Left lung (tissue), 10 donors: ENCODE data around the gene PRKCE. TPM values are rescaled to one million over a fixed set of nuclear protein-coding genes. Genes with fewer than 3 reads are reported as not detected.
A peak's percentile ranks its signal among the peaks of the same experiment; 100 is the strongest.

ENCODE experiments used
- ATAC-seq: fragments of 200-7000 bp; cut with Tn5 transposase; one replicate; pipeline ENCODE4 v1.9.1; 2020; ENCODE audit warnings: moderate library complexity
- DNase-seq, 4 donors: peaks; one replicate each; pipeline ENCODE4 v3.0.0-alpha.2; 2013 to 2020
- H3K27ac ChIP-seq, 2 donors: fragments of 200-600 bp; sonication (generic) in 1 of 2; one replicate each; pipeline versions ENCODE4 v1.5.0 to v1.8.0; 2020 to 2021
- H3K27me3 ChIP-seq, 2 donors: fragments of 200-600 bp; sonication (generic) in 1 of 2; one replicate each; pipeline versions ENCODE4 v1.5.0 to v1.8.0; 2020 to 2021
- H3K36me3 ChIP-seq, 2 donors: fragments of 200-600 bp; sonication (generic) in 1 of 2; one replicate each; pipeline versions ENCODE4 v1.5.0 to v1.8.0; 2020 to 2021
- H3K4me1 ChIP-seq, 2 donors: fragments of 200-600 bp; one replicate each; pipeline ENCODE4 v1.8.0; 2021
- H3K4me3 ChIP-seq, 2 donors: fragments of 200-600 bp; sonication (generic) in 1 of 2; one replicate each; pipeline versions ENCODE4 v1.5.0 to v1.8.0; 2020 to 2021; ENCODE audit warnings: mild to moderate bottlenecking in 1 of 2
- H3K9me3 ChIP-seq, 2 donors: fragments of 200-600 bp; sonication (generic) in 1 of 2; one replicate each; pipeline versions ENCODE4 v1.5.0 to v1.8.0; 2020 to 2021
- intact Hi-C, 2 donors: fragments of 100-400 bp; cut with DNase I; formaldehyde crosslinking; loops; one replicate each; pipeline versions ENCODE4 v1.11.2 to v1.14.2; 2022
- polyA plus RNA-seq, 6 donors: library from polyadenylated mRNA; unstranded; fragments of 120-200 nt; gene quantifications; one replicate each; pipeline ENCODE4 v1.2.1, GENCODE V29; 2013; ENCODE audit not compliant: insufficient read length in 6 of 6
- total RNA-seq, 2 donors: library from RNA; stranded (reverse); fragmentation: NEBNext Ultra II Directional; extraction: Animal tissue kit (Norgen Biotek cat#: 25700); gene quantifications; one replicate each; pipeline ENCODE4 v1.2.1, GENCODE V29; 2021
- TF ChIP-seq, protein P1 (sequence below), 2 donors: fragments of 200-600 bp; sonication (generic) in 1 of 2; IDR thresholded peaks; one replicate each; pipeline versions ENCODE4 v1.5.0 to v1.8.0; 2021; ENCODE audit warnings: antibody characterized with exemption in 2 of 2
- donor health status: DM: no; HTN: yes; CAD: no.
- donor health status: DM: no; HTN: no; CAD: no.

Gene PRKCE
- total and polyA plus RNA-seq, 8 donors: 12.0 to 56.9 (median 14.7) TPM

DNA sequence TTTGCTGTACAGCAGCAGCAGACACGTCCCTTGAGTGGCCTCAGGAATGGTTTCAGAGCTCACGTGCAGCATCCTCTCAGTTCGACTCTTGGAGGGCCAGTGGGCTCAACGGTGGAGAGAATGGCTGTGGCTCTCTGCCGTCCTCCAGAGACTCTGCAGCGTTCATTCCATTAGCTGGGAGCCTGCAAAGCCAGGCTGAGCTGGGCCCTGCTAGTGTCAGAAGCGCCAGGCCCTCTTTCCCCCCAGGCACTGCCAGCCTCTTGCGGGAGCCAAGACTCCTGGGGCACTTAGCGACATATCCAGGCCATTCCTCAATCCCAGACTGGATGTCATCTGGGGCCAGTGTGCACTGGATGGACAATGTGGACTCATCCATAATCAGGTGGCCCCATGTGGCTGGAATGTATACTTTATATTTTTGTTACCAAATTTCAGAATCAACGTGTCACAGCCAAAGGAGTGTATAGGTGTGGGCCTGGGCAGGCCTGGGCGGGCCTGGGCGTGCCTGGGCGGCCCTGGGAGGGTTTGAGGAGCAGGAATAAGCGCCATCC is 520.6 kb downstream of the PRKCE start:
- H3K36me3 ChIP-seq: no peaks in the 10 kb centered on the region
- H3K27me3 ChIP-seq: no peaks in the 10 kb centered on the region
- H3K4me3 ChIP-seq: no peak overlapping the region
- H3K4me1 ChIP-seq: peaks cover 4 to 7% of the 10 kb centered on the region in 2 donors
- intact Hi-C loops: no loop called here
- no peaks in the 10 kb centered on the region for H3K9me3 ChIP-seq
- TF ChIP-seq, protein P1, sequence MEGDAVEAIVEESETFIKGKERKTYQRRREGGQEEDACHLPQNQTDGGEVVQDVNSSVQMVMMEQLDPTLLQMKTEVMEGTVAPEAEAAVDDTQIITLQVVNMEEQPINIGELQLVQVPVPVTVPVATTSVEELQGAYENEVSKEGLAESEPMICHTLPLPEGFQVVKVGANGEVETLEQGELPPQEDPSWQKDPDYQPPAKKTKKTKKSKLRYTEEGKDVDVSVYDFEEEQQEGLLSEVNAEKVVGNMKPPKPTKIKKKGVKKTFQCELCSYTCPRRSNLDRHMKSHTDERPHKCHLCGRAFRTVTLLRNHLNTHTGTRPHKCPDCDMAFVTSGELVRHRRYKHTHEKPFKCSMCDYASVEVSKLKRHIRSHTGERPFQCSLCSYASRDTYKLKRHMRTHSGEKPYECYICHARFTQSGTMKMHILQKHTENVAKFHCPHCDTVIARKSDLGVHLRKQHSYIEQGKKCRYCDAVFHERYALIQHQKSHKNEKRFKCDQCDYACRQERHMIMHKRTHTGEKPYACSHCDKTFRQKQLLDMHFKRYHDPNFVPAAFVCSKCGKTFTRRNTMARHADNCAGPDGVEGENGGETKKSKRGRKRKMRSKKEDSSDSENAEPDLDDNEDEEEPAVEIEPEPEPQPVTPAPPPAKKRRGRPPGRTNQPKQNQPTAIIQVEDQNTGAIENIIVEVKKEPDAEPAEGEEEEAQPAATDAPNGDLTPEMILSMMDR (IDR thresholded peaks at IDR 0.05): no peak
- DNase-seq (no peak), ATAC-seq (no peak)
- H3K27ac ChIP-seq: peak overlapping the region; percentile 29 to 55

- H3K27ac ChIP-seq: no peak overlapping the region
- no peaks in the 10 kb centered on the region for H3K27me3 ChIP-seq
- no peak for ATAC-seq
Observed at GRCh38 chr2:46173030-46173429, 521.6 kb downstream of the PRKCE start.

GRCh38 chr2:46173636-46174250 is 522.3 kb downstream of the PRKCE start:
- no peaks in the 10 kb centered on the region for H3K27me3 ChIP-seq
- DNase-seq (no peak), ATAC-seq (no peak)
- H3K4me1 ChIP-seq: peaks cover 4 to 10% of the 10 kb centered on the region in 2 donors
- no peak overlapping the region for H3K27ac ChIP-seq
- intact Hi-C loops: no loop called here
- no peaks in the 10 kb centered on the region for H3K9me3 ChIP-seq
- TF ChIP-seq, protein P1 (IDR thresholded peaks at IDR 0.05): no peak
- H3K4me3 ChIP-seq: no peak overlapping the region
- H3K36me3 ChIP-seq: no peaks in the 10 kb centered on the region

More at GRCh38 chr2:46173030-46173429, 521.6 kb downstream of the PRKCE start:
- H3K9me3 ChIP-seq: no peaks in the 10 kb centered on the region
- TF ChIP-seq, protein P1 (IDR thresholded peaks at IDR 0.05): no peak
- H3K36me3 ChIP-seq: no peaks in the 10 kb centered on the region
- no peak for DNase-seq
- intact Hi-C loops: no loop called here
- H3K4me1 ChIP-seq: peaks cover 4 to 7% of the 10 kb centered on the region in 2 donors
- no peak overlapping the region for H3K4me3 ChIP-seq

- no peaks in the 10 kb centered on the region for H3K9me3 ChIP-seq
- H3K4me3 ChIP-seq: no peak overlapping the region
- no peak overlapping the region for H3K27ac ChIP-seq
- ATAC-seq (no peak), DNase-seq (no peak)
- peaks cover 4 to 17% of the 10 kb centered on the region in 2 donors for H3K4me1 ChIP-seq
- H3K27me3 ChIP-seq: no peaks in the 10 kb centered on the region
- H3K36me3 ChIP-seq: no peaks in the 10 kb centered on the region
- intact Hi-C loops: no loop called here
- TF ChIP-seq, protein P1 (IDR thresholded peaks at IDR 0.05): no peak
Observed at GRCh38 chr2:46174345-46175170, 523.1 kb downstream of the PRKCE start.

- Histone ChIP-seq H3K36me3 (no peaks in the 10 kb centered on the region), H3K4me3 (no peak overlapping the region), H3K9me3 (no peaks in the 10 kb centered on the region), H3K4me1 (peaks cover 4 to 17% of the 10 kb centered on the region in 2 donors), H3K27ac (no peak overlapping the region), H3K27me3 (no peaks in the 10 kb centered on the region)
- intact Hi-C loops: no loop called here
- ATAC-seq (no peak), DNase-seq (no peak)
- TF ChIP-seq, protein P1 (IDR thresholded peaks at IDR 0.05): no peak
Observed at GRCh38 chr2:46175419-46175818, 523.9 kb downstream of the PRKCE start.
